ENCODE data around the gene CFAP251. TPM values are rescaled to one million over a fixed set of nuclear protein-coding genes. Genes with fewer than 3 reads are reported as not detected.
"Not testable (repeated sequence)": the region's sequence is repeated elsewhere in the genome, so short reads cannot be mapped to it uniquely, and the experiment has no call there.

The CFAP251 gene
- total and polyA plus RNA-seq, 2 of the 8 experiments (the other 6 are each of a cell fraction or from before 2014, with no cell fraction given), result 1.8 to 2.9 TPM

- 92% methylated on average over 8 of the region's 8 CpGs; no CpG with 5 or more reads in 1 of the 2 experiments for WGBS, 2 experiments (ENCODE audit: extremely low coverage in 1 of 2, insufficient coverage in 1 of 2, insufficient read length in 1 of 2, insufficient replicate concordance in 2 of 2, low coverage in 1 of 2, low lambda C conversion rate in 2 of 2, missing lambda C conversion rate in 1 of 2)
- H3K36me3 ChIP-seq (ENCODE audit: control insufficient read depth in 2 of 4, insufficient read depth in 4 of 4, low read length in 3 of 4); H2BK20ac ChIP-seq (ENCODE audit: low read length); H3K27ac ChIP-seq (ENCODE audit: low read depth, low read length); H4K5ac ChIP-seq (ENCODE audit: insufficient read length, low read depth, low read length); H4K8ac ChIP-seq (ENCODE audit: extremely low read depth, insufficient read depth, low read length); H2BK12ac ChIP-seq (ENCODE audit: low read depth, low read length); H3K23me2 ChIP-seq (ENCODE audit: low read depth, low read length); H3K27me3 ChIP-seq (replicated peaks in 1 of 4; ENCODE audit: control insufficient read depth in 3 of 4, extremely low read depth in 1 of 4, insufficient read depth in 3 of 4, low read length in 3 of 4); H2BK120ac ChIP-seq (replicated peaks; ENCODE audit: low read depth, low read length); H3K4me2 ChIP-seq (ENCODE audit: insufficient read depth in 1 of 2, low read depth in 2 of 2, low read length in 2 of 2); H2BK5ac ChIP-seq (ENCODE audit: low read depth, low read length); H4K91ac ChIP-seq (replicated peaks; ENCODE audit: insufficient read length, low read length); H3K79me2 ChIP-seq (ENCODE audit: control insufficient read depth in 1 of 2, insufficient read depth in 2 of 2, low read length in 2 of 2); H2AK5ac ChIP-seq (ENCODE audit: low read depth, low read length); H3K56ac ChIP-seq (replicated peaks; ENCODE audit: insufficient read length, low read depth, low read length); DNase-seq (ENCODE audit: low read depth in 1 of 2, low spot score in 2 of 2); H2BK15ac ChIP-seq (ENCODE audit: low read length); H3K9ac ChIP-seq (replicated peaks in 1 of 4; ENCODE audit: extremely low read depth in 1 of 4, low read depth in 3 of 4, low read length in 3 of 4); H3K4ac ChIP-seq (replicated peaks; ENCODE audit: insufficient read length, low read depth, low read length); FAIRE-seq; H3K9me3 ChIP-seq (ENCODE audit: insufficient read depth in 2 of 2, low read depth in 1 of 2, low read length in 1 of 2); H4K20me1 ChIP-seq (replicated peaks in 1 of 2; ENCODE audit: control insufficient read depth in 1 of 2, insufficient read depth in 2 of 2, low read length in 2 of 2); H3K14ac ChIP-seq (ENCODE audit: insufficient read length); H2AFZ ChIP-seq (ENCODE audit: low read length); H3K4me3 ChIP-seq (ENCODE audit: extremely low read depth in 1 of 4, insufficient read depth in 2 of 4, low read depth in 3 of 4, low read length in 4 of 4); H3K4me1 ChIP-seq (replicated peaks in 1 of 4; ENCODE audit: control insufficient read depth in 3 of 4, insufficient read depth in 4 of 4, low read length in 3 of 4); H3K18ac ChIP-seq (ENCODE audit: extremely low read depth, low read length); H3K79me1 ChIP-seq (ENCODE audit: low read depth, low read length); H3K23ac ChIP-seq (ENCODE audit: insufficient read length): not testable (repeated sequence)
- ChIA-PET CTCF (ENCODE audit: partially characterized antibody) (interaction anchor here (0.7 to 1.8 kb wide), 4 partner anchors 8 to 75 kb away, joined by 3 to 5 read pairs (median 4); partner anchors contain the start of gene RHOF), POLR2A (ENCODE audit: partially characterized antibody) (interaction anchor here (1.1 kb wide), 1 partner anchor 13 kb away, joined by 3 read pairs; no protein-coding TSS in a partner anchor)
These were observed 49.2 kb upstream of the CFAP251 start for GRCh38 chr12:121869229-121869628.

All from H1 (cell line).